Breast epithelium (tissue), 3 donors: Measurements from ENCODE around the gene SMCO2.

ENCODE experiments used
- POLR2AphosphoS5 ChIP-seq, 3 donors: sonication (generic); formaldehyde crosslinking; IDR thresholded peaks; one replicate each; pipeline ENCODE4 v1.6.1; 2017; ENCODE audit warnings: antibody characterized with exemption in 3 of 3
- TF ChIP-seq, protein P1 (sequence below), 3 donors: fragments of 450-650 bp; IDR thresholded peaks; one replicate each; pipeline ENCODE4 v1.5.1; 2016 to 2017; ENCODE audit warnings: antibody characterized with exemption in 3 of 3, mild to moderate bottlenecking in 3 of 3, moderate library complexity in 3 of 3

- TF ChIP-seq, protein P1, sequence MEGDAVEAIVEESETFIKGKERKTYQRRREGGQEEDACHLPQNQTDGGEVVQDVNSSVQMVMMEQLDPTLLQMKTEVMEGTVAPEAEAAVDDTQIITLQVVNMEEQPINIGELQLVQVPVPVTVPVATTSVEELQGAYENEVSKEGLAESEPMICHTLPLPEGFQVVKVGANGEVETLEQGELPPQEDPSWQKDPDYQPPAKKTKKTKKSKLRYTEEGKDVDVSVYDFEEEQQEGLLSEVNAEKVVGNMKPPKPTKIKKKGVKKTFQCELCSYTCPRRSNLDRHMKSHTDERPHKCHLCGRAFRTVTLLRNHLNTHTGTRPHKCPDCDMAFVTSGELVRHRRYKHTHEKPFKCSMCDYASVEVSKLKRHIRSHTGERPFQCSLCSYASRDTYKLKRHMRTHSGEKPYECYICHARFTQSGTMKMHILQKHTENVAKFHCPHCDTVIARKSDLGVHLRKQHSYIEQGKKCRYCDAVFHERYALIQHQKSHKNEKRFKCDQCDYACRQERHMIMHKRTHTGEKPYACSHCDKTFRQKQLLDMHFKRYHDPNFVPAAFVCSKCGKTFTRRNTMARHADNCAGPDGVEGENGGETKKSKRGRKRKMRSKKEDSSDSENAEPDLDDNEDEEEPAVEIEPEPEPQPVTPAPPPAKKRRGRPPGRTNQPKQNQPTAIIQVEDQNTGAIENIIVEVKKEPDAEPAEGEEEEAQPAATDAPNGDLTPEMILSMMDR (IDR thresholded peaks at IDR 0.05), result no peak
- no peak for TF ChIP-seq POLR2AphosphoS5 (IDR thresholded peaks at IDR 0.05)
These were observed 21.1 kb downstream of the SMCO2 start for GRCh38 chr12:27467641-27468040.
